ENCODE measurements around the gene CC2D1A. TPM values are rescaled to one million over a fixed set of nuclear protein-coding genes. Genes with fewer than 3 reads are reported as not detected.

The CC2D1A gene
- total RNA-seq, 1 donor from 2014 or later = 22.6 TPM

GRCh38 chr19:13906910-13907309 lies 909 bp downstream of the CC2D1A start:
- FAIRE-seq = no peak
- peaks cover 11% of the 10 kb centered on the region for H3K36me3 Mint-ChIP-seq (ENCODE audit: low read depth, unreplicated experiment)

GRCh38 chr19:13908674-13909073 lies 2.7 kb downstream of the CC2D1A start:
- Histone ChIP-seq H3K9ac (ENCODE audit: low read length) (no peak overlapping the region), H3K79me2 (ENCODE audit: insufficient read depth, low read length) (no peaks in the 10 kb centered on the region)
- no peak for TF ChIP-seq EZH2 (IDR thresholded peaks at IDR 0.05; ENCODE audit: insufficient read depth, low read length)
- no peak for TF ChIP-seq CTCF (IDR thresholded peaks at IDR 0.05; ENCODE audit: insufficient read depth, low read depth, low read length)

More at GRCh38 chr19:13906910-13907309, 909 bp downstream of the CC2D1A start:
- H4K20me1 ChIP-seq (ENCODE audit: insufficient read depth, low read length) = no peaks in the 10 kb centered on the region
- Mint-ChIP-seq H3K4me3 (ENCODE audit: unreplicated experiment) (peak overlapping the region; percentile 86), H3K9me3 (ENCODE audit: unreplicated experiment) (no peaks in the 10 kb centered on the region), H3K27ac (ENCODE audit: unreplicated experiment) (peak overlapping the region; percentile 14), H3K27me3 (ENCODE audit: low read depth, unreplicated experiment) (peaks cover 7% of the 10 kb centered on the region), H3K4me1 (ENCODE audit: low read depth, unreplicated experiment) (no peaks in the 10 kb centered on the region)
- TF ChIP-seq EZH2 (IDR thresholded peaks at IDR 0.05; ENCODE audit: insufficient read depth, low read length) (no peak), CTCF (IDR thresholded peaks at IDR 0.05; ENCODE audit: insufficient read depth, low read depth, low read length) (no peak)
- H2AFZ ChIP-seq (ENCODE audit: low read depth, low read length) = peak overlapping the region; percentile 99
- no peaks in the 10 kb centered on the region for H3K9me3 ChIP-seq (ENCODE audit: insufficient read depth, low read depth, low read length)
- peak overlapping the region; percentile 95 for H3K4me2 ChIP-seq (ENCODE audit: low read length)
- no peaks in the 10 kb centered on the region for H3K79me2 ChIP-seq (ENCODE audit: insufficient read depth, low read length)
- peaks cover 6% of the 10 kb centered on the region for H3K4me1 ChIP-seq (ENCODE audit: insufficient read depth, low read length)
- H3K9ac ChIP-seq (ENCODE audit: low read length) = no peak overlapping the region
- no peaks in the 10 kb centered on the region for H3K36me3 ChIP-seq (ENCODE audit: insufficient read depth, low read length)
- H3K27ac ChIP-seq (ENCODE audit: low read depth, low read length) = no peak overlapping the region
- no peaks in the 10 kb centered on the region for H3K27me3 ChIP-seq (ENCODE audit: insufficient read depth, low read length)
- DNase-seq (ENCODE audit: low read depth) = no peak
- peak overlapping the region; percentile 75 for H3K4me3 ChIP-seq (ENCODE audit: insufficient read depth, low read depth, low read length)

GRCh38 chr19:13909430-13909829 lies 3.4 kb downstream of the CC2D1A start:
- Mint-ChIP-seq H3K36me3 (ENCODE audit: low read depth, unreplicated experiment) (peaks cover 11% of the 10 kb centered on the region), H3K4me1 (ENCODE audit: low read depth, unreplicated experiment) (no peaks in the 10 kb centered on the region), H3K27me3 (ENCODE audit: low read depth, unreplicated experiment) (peaks cover 4% of the 10 kb centered on the region), H3K4me3 (ENCODE audit: unreplicated experiment) (no peak overlapping the region), H3K9me3 (ENCODE audit: unreplicated experiment) (no peaks in the 10 kb centered on the region), H3K27ac (ENCODE audit: unreplicated experiment) (no peak overlapping the region)
- H3K4me2 ChIP-seq (ENCODE audit: low read length) = no peak overlapping the region
- no peak overlapping the region for H3K4me3 ChIP-seq (ENCODE audit: insufficient read depth, low read depth, low read length)
- no peak overlapping the region for H2AFZ ChIP-seq (ENCODE audit: low read depth, low read length)
- peaks cover 6% of the 10 kb centered on the region for H3K4me1 ChIP-seq (ENCODE audit: insufficient read depth, low read length)
- H3K9me3 ChIP-seq (ENCODE audit: insufficient read depth, low read depth, low read length) = no peaks in the 10 kb centered on the region
- H3K27ac ChIP-seq (ENCODE audit: low read depth, low read length) = no peak overlapping the region
- FAIRE-seq (no peak), DNase-seq (ENCODE audit: low read depth) (no peak)
- no peak for TF ChIP-seq CTCF (IDR thresholded peaks at IDR 0.05; ENCODE audit: insufficient read depth, low read depth, low read length)
- TF ChIP-seq EZH2 (IDR thresholded peaks at IDR 0.05; ENCODE audit: insufficient read depth, low read length) = no peak
- no peaks in the 10 kb centered on the region for H3K79me2 ChIP-seq (ENCODE audit: insufficient read depth, low read length)
- H3K27me3 ChIP-seq (ENCODE audit: insufficient read depth, low read length) = no peaks in the 10 kb centered on the region
- H3K9ac ChIP-seq (ENCODE audit: low read length) = no peak overlapping the region
- no peaks in the 10 kb centered on the region for H3K36me3 ChIP-seq (ENCODE audit: insufficient read depth, low read length)
- no peaks in the 10 kb centered on the region for H4K20me1 ChIP-seq (ENCODE audit: insufficient read depth, low read length)

More at GRCh38 chr19:13908674-13909073, 2.7 kb downstream of the CC2D1A start:
- H3K9me3 ChIP-seq (ENCODE audit: insufficient read depth, low read depth, low read length) = no peaks in the 10 kb centered on the region
- FAIRE-seq (no peak), DNase-seq (ENCODE audit: low read depth) (no peak)
- H3K4me2 ChIP-seq (ENCODE audit: low read length) = no peak overlapping the region
- H3K9me3 Mint-ChIP-seq (ENCODE audit: unreplicated experiment) = no peaks in the 10 kb centered on the region
- H4K20me1 ChIP-seq (ENCODE audit: insufficient read depth, low read length) = no peaks in the 10 kb centered on the region
- H3K36me3 Mint-ChIP-seq (ENCODE audit: low read depth, unreplicated experiment) = peaks cover 11% of the 10 kb centered on the region
- no peak overlapping the region for H3K4me3 ChIP-seq (ENCODE audit: insufficient read depth, low read depth, low read length)
- peaks cover 6% of the 10 kb centered on the region for H3K4me1 ChIP-seq (ENCODE audit: insufficient read depth, low read length)
- H3K27ac Mint-ChIP-seq (ENCODE audit: unreplicated experiment) = no peak overlapping the region
- no peak overlapping the region for H3K27ac ChIP-seq (ENCODE audit: low read depth, low read length)
- no peaks in the 10 kb centered on the region for H3K36me3 ChIP-seq (ENCODE audit: insufficient read depth, low read length)
- H3K27me3 Mint-ChIP-seq (ENCODE audit: low read depth, unreplicated experiment) = peaks cover 7% of the 10 kb centered on the region
- no peaks in the 10 kb centered on the region for H3K4me1 Mint-ChIP-seq (ENCODE audit: low read depth, unreplicated experiment)
- H3K27me3 ChIP-seq (ENCODE audit: insufficient read depth, low read length) = no peaks in the 10 kb centered on the region
- no peak overlapping the region for H2AFZ ChIP-seq (ENCODE audit: low read depth, low read length)
- no peak overlapping the region for H3K4me3 Mint-ChIP-seq (ENCODE audit: unreplicated experiment)

All from astrocyte (in vitro differentiated cells and primary cell).